GM19372 (cell line): ENCODE measurements around the gene SHROOM2.

Experiments
- ATAC-seq: cut with Tn5 transposase; IDR thresholded peaks from one replicate; pipeline ENCODE4 v1.9.1; 2021; ENCODE audit warnings: mild to moderate bottlenecking, low read depth, moderate library complexity; ENCODE audit not compliant: unreplicated experiment

The SHROOM2 gene

DNA sequence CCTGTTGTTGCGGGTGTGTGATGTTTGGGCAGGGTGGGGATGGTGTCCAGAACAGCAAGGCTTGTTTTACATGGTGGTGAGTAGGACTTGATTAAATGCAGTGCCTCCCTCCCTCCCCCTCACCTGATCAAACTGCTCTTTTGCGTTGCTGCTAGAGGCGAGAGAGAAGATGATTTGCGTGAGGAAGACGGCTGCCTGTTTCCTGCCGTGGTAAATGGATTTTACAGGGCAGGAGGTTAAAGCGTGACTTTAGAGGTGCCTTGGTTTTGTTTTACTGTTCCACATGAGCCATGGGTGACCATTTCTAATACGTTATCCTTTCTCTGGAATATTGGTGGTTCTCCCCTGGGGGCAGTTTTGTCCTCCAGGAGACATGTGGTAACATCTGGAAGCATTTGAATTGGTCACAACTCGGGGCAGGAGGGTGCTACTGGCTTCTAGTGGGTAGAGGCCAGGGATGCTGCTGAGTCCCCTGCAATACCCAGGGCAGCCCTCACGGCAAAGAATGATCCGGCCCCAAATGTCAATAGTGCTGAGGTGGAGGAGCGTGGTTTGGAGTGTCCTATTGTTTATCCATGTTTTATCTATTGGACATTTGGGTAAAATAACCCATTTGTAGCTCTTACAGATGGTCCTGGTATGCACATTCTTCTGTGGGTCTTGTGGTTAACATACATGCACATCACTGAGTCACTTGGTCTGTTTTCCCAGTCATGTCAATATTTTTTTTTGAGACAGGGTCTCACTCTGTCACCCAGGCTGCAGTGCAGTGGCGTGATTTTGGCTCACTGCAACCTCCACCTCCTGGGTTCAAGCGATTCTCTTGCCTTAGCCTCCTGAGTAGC is 73.7 kb downstream of the SHROOM2 start:
- no peak for ATAC-seq

DNA sequence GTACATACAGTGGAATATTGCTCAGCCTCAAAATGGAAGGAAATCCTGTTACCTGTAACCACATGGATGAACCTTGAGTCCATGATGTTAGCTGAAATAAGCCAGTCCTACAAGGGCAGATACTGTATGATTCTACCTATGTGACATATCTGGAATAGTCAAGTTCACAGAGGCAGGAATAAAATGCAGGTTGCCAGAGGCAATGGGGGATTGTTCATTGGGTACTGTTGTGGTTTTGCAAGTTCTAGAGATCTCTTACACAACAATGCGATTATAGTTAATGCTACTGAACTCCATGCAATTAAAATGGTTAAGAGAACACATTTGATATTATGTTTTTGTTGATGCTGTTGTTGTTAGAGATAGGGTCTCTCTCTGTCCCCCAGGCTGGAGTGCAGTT is 74.6 kb downstream of the SHROOM2 start:
- no peak for ATAC-seq

DNA sequence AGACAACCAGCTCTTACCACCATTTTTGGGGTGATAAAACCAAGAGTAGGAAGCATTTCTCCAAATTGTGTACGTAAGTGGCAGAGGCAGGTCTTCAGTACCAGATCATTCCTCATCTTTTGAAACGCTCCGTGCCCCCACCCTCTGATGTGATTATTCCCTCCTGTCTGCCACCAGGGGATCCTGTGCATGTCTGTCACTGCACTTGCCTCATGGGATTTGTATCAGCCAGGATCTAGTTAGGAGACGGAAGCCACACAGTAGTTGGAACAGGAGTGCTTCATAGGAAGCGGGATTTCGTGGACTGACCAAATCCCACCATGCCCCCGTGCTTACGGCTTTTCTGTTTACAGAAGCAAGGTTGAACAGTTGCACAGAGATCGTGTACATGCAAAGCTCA is 75.5 kb downstream of the SHROOM2 start:
- no peak for ATAC-seq

DNA sequence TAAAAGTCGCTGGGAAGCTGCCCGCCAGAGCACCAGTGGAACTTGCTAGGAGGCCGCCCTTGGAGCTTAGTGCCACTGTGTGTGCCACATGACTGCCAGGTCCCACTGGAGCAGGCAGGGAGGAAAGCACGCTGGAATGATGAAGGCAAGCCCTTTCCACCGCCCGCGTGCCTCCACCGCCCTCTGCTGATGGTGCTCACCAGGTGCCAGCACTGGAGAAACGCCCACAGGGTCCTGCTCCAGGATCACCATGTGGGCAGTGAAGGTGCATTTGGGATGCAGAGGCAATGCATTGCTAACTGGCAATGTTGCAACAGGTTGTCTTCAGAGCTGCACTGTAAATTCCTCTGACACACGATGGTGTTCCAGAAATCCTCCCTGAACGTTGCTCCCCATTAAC is 76.3 kb downstream of the SHROOM2 start:
- ATAC-seq: no peak

DNA sequence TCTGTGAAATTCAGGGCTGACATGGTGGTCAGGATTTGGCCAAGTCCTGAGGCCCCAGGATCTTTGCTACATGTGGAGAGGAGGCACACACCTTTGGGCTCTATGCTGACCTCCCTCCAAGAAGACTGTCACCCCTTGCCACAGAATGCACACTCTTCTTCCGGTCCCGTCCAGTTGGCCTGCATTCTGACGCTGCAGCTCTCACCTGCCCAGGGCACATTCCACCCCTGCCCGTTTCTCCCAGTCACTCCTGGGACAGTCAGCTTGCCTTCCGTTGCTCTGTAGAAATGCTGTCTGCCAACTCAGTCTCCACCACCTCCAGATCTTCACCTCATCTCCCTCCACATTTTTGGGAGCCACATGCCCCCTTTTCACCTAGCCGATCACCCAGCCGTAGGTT is 76.7 kb downstream of the SHROOM2 start:
- ATAC-seq: no peak

DNA sequence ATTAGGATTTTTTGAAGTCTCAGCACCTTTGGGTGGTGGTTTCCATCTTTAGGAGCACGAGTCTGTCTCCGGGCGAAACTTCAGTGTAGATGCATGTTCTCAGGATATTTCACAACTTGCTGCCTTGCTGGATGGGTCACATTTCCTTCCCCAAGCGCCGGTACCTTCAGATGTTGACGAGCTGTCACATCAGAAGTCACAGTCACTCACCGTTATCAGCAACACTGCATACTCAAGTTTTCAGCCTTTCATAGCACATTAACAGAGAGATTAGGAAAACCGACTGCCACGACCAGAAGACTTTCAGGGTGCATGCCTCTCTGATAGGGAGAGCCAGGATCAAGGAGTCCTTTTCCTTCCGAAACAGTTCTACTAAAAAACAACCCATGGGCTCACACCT is 77.8 kb downstream of the SHROOM2 start:
- ATAC-seq: no peak

DNA sequence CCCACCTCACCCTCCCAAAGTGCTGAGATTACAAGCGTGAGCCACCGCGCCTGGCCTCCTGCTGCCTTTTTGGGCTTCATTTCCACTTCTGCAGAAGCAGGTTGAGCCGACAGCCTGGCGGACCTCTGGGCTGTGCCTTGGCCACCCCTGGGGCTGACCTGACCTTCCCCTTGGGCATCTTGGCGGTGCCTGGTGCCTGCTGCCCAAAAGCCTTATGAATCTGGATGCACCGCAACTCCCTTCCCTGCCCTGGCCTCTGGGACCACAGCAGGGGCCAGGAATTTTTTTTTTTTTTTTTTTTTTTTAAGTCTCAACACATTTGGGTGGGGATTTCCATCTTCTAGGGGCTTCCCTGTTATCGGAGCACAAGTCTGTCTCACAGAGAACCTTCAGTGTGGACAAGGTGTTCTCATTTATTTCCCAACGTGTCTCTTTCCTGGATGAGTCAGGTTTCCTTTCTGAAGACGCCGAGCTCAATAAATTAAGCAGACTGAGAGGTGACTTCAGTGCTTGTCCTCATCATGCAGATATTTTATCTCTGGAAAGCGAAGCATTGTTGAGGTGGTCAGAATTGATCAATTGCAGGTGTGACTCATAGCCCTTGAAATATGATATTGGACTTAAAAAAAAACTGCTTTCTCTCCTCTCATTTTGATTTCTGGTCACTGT is 79.7 kb downstream of the SHROOM2 start:
- no peak for ATAC-seq

DNA sequence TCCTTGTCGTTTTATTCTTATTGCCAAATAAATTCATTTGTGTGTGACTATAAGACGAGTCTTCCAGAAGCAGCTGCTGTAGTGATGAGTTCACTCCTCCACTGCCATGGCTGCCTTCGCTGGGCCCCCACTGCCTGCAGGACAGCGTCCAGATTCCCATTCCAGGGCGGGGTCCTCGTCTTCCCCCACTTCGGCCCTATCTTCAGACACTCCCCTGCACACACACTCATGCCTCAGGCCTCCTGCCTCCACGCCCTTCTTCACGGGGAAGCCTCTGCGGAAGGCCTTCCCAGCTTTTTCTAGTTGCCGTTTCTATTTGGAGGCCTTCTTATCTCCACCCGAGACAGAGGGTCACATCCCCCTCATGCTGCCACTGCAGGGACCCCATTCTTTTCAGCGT is 80.4 kb downstream of the SHROOM2 start:
- ATAC-seq: no peak

DNA sequence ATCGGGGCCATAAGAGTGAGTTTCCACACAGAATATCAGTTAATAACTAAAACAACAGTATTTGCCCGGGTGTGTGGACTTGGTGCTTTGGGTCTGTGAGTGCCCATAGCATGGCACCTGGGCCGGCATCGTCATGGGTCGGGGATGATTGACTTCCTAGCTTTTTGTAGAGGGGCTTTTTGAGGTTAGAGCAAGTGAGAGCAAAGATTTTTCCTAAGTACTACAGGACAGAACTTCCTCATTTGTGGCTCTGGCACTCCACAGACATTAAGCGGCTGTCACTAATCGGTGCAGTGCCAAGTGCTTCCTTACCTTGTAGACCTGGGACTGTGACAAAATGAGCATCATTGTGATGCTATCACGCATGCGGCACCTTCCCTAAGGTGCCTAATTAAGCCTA is 81.0 kb downstream of the SHROOM2 start:
- no peak for ATAC-seq

DNA sequence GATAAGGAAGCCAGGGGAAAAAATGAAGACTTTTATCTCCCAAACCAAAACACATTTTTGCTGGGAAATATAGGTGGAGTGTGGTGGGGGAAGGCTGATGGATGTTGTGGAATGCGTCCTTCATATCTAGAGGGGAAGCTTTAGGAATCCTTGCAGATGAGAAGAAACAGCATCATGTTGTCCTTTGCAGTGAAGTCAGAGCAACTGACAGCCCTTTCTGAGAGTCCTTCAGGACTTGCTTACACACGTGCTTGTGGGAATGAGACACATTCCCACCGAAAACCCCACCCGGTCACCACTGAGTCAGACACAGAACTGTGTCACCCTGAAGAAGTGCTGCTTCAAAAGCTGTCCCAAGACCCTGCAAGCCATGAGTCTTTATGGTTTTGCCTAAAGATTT is 81.5 kb downstream of the SHROOM2 start:
- no peak for ATAC-seq

DNA sequence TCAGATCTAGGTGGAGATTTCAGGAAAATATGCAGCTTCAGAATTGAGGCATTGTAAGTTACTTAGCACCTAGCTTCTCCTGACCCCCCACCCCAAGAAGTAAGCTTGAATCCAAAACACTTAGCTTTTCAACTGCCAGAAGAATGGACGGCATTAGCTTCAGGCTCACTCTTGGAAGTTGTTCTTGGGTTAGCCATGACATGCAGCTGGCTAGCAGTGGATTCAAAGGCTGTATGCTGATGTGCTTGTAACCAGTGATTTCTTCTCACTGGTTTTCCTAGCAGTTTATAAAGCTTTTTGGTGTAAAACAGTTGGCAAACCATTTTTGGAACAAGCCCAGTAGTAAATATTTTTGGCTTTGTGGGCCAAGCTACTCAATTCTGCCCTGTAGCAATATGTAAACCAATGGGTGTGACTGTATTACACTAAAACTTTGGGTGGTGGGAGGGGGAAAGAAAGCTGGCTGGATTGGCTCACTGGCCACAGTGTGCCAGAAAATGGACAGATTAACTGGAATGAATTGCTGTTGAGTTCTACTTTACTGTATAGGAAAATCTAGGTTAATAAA is 85.6 kb downstream of the SHROOM2 start:
- ATAC-seq: no peak

DNA sequence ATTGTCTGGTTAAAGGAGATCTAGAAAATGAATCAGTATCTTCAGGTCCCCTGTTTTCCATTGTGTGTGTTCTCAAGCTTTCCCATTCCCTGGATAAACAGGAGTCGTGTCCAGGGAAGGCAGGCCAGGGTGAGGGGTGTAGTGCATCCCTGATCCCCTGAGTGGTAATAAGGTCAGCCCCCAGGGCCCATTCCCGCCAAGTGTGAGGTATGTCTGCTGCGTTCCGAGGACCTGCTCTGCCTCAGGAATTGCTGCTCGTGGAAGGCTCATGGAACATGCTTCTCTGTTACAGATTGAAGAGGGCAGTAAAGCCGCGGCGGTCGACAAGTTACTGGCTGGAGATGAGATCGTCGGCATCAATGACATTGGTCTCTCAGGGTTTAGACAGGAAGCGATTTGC is 87.1 kb downstream of the SHROOM2 start:
- no peak for ATAC-seq

DNA sequence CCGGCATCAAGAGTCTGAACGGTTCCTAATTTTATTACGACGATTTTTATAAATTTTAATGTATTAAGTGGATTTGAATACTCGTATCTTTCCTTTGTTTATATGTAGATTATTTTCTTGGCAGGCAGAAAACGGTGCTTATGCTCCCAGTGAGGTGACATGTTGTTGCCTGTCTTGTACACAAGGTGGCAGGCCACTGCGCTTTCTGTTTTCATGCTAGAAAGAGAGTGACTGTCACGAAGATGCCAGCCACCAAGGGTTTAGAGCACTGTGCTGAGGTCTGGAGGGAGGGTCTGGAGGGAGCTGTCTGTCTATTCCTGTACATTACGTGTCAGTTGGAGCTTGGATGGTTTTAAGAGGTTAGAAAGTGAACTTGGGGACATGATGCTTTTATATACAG is 87.7 kb downstream of the SHROOM2 start:
- ATAC-seq: peak; percentile 92

DNA sequence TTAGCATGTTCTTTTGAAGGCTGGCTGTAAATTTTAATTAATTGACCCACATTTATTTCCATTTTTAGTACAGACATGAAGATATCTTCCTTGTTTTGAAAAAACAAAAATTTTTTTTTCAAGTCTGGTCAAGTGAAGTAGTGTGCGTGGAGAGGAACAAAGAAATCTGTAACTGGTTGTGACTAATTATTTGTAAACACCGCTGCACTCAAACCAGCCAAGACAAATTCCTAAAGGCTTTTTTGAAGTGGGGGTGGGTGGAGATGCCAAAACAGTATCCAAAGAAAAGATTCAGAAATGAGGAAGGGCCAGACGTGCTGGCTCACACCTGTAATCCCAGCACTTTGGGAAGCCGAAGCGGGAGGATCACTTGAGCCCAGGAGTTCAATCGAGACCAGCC is 88.3 kb downstream of the SHROOM2 start:
- ATAC-seq: no peak

DNA sequence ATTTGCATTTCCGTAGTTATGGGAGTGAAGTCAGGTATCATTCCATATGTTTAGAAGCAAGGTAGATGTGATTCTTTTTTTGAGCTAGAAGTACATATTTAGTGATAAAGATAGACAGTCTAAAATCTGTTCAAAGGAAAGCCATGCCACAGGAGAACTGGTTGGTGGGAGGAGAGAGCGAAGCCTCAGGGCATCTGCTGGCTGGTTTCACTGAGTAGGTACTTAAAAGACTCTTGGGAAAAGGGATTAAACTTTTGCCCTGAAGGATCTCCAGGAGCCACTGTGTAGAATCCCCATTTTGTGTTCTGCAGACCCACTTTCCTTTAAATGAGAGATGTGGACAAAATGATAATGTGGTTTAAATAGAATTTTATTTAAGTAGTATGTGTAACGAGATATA is 89.6 kb downstream of the SHROOM2 start:
- no peak for ATAC-seq

DNA sequence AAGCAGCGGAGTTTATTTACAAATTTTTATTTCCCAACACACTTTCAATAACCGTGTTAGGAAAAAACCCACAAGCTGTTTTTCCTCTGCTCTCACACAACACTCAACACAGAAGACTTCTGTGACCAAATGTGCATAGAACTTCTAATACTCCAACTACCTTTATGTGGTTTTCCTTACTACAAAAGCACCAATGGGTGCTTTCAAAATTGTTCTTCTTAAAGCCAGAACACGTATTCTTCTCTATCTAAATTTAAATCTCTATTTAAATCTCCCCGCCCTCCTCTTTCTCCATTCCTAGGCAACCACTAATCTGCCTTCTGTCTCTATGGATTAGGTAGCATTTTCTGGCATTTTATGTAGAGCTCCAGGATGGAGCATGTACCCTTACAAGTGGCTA is 90.0 kb downstream of the SHROOM2 start:
- no peak for ATAC-seq

DNA sequence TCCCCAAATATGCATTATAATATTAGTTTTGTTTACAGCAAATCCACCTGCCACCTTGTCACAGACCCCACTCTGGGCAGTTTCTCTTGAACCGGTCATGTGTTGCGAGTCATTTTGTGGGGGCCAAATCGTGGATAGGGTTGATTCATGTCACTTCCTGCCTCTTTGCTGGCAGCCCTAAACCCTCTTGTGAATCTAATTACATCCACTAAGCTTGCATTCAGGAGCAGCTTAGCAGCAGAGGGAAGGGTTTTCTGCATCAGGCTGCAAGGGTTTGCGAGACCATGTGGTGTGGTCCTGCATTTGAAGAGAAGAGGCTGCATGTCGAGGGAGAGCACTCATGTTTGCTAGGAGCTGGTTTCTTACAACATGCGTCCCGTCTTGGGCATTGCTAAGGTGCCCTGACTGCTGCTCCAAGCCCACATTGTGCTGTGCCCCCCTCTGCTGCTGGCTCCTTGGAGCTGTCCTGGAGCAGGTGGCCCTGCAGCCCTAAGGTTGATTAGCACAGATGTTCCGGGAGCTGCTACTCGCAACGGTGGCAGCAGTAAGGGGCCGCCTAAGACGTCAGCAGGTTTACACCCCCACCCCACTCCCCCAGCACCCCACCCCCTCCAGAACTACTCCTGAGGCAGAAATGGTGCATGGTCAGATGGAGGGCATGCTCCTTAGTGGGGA is 92.1 kb downstream of the SHROOM2 start:
- ATAC-seq: no peak

DNA sequence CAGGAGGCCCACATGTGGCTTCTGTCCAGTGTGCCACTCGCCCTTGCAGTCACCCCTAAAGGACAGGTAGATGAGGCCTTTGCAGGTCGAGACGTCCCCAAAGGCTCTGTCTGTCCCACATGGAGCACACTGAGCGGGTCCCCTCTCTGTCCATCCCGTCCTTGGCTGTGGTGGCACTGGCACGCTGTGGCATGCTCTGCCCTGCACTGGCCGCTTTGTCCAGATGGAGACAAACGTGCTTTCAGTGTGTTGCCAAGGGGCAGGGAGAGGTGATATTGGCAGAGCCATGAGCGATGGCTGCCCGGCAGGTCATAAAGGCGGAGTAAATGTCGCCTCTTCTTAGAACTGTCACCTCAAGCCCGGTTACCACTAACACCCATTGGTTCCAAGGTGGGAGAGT is 94.0 kb downstream of the SHROOM2 start:
- ATAC-seq: no peak

DNA sequence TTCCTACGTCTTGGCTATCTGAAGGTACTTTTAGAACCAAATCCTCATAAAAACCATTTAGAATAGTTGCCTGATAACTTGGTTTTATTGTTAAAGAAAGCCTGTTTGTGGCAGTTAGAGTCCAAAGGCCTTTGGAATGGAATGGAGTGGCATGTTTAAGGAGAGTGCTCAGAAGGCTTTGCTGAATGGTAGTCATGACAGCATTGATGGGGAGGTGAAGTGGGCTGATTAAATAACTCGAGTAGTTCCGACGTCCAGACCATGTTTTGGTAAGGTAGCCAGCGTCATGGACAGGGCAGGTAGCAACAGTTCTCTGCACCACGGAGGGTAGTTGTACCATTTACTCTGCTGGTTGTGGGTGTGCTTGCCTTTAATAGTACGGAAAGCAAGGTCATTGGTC is 94.6 kb downstream of the SHROOM2 start:
- no peak for ATAC-seq

DNA sequence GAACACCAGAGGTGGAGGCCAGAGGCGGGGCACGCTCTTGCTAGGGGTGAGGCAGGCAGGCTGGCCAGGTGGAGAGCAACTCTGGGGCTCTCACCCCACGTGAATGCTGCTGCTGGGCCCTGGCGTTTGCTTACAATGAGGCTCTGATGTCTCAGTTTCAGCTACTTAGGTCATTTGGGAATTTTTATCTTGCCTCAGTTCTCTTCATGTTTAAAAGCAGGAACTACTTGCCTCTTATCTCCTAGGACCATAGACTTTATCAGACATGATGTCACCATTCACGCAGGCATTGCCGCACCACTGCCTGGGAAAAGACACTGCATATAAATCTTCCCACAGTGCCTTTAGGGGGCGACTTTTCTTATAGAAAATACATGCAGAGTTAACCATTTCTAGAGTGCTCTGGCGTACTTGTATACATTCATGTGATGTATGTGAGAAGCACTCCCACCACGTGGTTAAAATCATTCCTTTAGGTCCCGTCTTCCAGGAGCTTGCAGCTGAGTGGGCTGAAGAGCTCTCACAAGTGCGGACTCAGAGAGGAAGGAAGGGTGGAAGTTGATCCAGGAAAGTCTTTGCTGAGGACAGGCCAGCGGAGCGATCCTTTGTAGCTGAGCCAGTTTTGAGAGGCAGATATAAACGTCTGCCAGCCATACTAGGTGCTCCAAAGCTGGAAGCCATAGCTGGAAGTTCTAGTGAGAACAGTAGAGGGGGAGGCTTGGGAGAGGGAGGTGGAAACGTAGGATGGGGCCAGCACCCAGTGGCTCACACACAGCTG is 96.6 kb downstream of the SHROOM2 start:
- no peak for ATAC-seq
